ENCODE data around the gene OSMR. TPM values are rescaled to one million over a fixed set of nuclear protein-coding genes. Genes with fewer than 3 reads are reported as not detected.

Gene OSMR
- total and polyA plus RNA-seq, 9 of the 15 experiments (the other 6 are each of a cell fraction or from before 2014, with no cell fraction given) = 0.18 to 1.7 (median 0.94) TPM

DNA sequence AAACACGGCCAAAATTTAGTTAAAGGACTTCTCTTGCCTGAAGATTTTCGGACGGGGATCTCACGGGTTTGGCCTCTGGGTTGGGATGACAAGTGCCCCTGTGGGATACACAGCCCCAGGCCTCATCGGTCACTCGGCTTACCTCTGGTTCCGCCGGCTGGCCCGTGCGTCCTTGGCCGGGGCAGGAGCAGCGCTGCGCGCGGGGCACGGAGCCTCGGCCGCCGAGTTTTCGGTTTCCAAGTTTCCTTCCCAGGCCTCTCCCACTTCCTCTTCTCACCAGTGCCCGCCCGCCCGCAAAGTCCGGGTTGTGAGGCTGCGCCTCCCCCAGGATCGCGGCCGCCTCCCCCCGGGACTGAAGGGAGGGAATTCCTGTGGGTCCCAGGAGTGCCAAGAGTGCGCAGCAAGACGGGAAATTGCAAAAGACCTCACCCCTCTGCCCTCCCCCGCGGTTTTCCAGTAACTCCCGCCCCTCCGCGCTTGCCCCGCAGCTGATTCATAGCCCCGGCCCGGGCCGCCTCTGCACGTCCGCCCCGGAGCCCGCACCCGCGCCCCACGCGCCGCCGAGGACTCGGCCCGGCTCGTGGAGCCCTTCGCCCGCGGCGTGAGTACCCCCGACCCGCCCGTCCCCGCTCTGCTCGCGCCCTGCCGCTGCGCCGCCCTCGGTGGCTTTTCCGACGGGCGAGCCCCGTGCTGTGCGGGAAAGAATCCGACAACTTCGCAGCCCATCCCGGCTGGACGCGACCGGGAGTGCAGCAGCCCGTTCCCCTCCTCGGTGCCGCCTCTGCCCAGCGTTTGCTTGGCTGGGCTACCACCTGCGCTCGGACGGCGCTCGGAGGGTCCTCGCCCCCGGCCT is at the start of gene OSMR (continued):
- peak in 1 of 2 experiments; percentile 81; a peak in 1 of 4 replicates for TF ChIP-seq UBTF (IDR thresholded peaks at IDR 0.05; ENCODE audit: borderline replicate concordance in 1 of 2, low read depth in 2 of 2, low read length in 2 of 2)
- no peak for TF ChIP-seq ARNT (IDR thresholded peaks at IDR 0.05)
- TF ChIP-seq POLR2G (IDR thresholded peaks at IDR 0.05; ENCODE audit: low read depth, low read length) = peak; percentile 28; the same call in 1 of the 2 replicates
- TF ChIP-seq EGR1 (conservative IDR thresholded peaks at IDR 0.05) = no peak; the same call in 1 of the 2 replicates
- TF ChIP-seq PHB2 (IDR thresholded peaks at IDR 0.05; ENCODE audit: low read depth) = no peak
- 0 out of 6 replicates have a peak, but pooled peaks of 1 of the 3 experiments have one; percentile 34 for TF ChIP-seq ZBTB11 (CRISPR knock-in tag; IDR thresholded peaks at IDR 0.05)
- TF ChIP-seq HDAC8 (tag; IDR thresholded peaks at IDR 0.05) = no peak
- no peak for TF ChIP-seq ZNF384 (IDR thresholded peaks at IDR 0.05; ENCODE audit: low read depth, low read length)
- TF ChIP-seq VEZF1 (CRISPR knock-in tag; IDR thresholded peaks at IDR 0.05) = peak; percentile 69
- no peak for TF ChIP-seq CAMTA2 (CRISPR knock-in tag; conservative IDR thresholded peaks at IDR 0.05)
- TF ChIP-seq NR4A1 (CRISPR knock-in tag; IDR thresholded peaks at IDR 0.05) = no peak
- TF ChIP-seq NR4A1 (tag; IDR thresholded peaks at IDR 0.05) = no peak
- TF ChIP-seq, protein P1, sequence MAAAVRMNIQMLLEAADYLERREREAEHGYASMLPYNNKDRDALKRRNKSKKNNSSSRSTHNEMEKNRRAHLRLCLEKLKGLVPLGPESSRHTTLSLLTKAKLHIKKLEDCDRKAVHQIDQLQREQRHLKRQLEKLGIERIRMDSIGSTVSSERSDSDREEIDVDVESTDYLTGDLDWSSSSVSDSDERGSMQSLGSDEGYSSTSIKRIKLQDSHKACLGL (CRISPR knock-in tag; IDR thresholded peaks at IDR 0.05; ENCODE audit: borderline replicate concordance, poor library complexity, severe bottlenecking) = no peak
- TF ChIP-seq U2AF1 (optimal IDR thresholded peaks at IDR 0.05; ENCODE audit: low read depth, low read length) = no peak
